Fibroblast of pulmonary artery (primary cell): Measurements from ENCODE around the gene MOCS3.

Experiments
- DNase-seq: peaks from one replicate; pipeline ENCODE4 v3.0.0-alpha.2; 2010; ENCODE audit warnings: low read depth
- H3K4me3 ChIP-seq: replicated peaks from 2 replicates; pipeline ENCODE4 v1.5.1; 2011; ENCODE audit warnings: low read depth, mild to moderate bottlenecking, control low read depth, low read length, moderate library complexity
- TF ChIP-seq, protein P1 (sequence below): IDR thresholded peaks from 2 replicates; pipeline ENCODE4 v1.5.1; 2011; ENCODE audit warnings: mild to moderate bottlenecking, control low read depth, low read length, inconsistent platforms; ENCODE audit errors: missing control alignments

MOCS3 gene

DNA sequence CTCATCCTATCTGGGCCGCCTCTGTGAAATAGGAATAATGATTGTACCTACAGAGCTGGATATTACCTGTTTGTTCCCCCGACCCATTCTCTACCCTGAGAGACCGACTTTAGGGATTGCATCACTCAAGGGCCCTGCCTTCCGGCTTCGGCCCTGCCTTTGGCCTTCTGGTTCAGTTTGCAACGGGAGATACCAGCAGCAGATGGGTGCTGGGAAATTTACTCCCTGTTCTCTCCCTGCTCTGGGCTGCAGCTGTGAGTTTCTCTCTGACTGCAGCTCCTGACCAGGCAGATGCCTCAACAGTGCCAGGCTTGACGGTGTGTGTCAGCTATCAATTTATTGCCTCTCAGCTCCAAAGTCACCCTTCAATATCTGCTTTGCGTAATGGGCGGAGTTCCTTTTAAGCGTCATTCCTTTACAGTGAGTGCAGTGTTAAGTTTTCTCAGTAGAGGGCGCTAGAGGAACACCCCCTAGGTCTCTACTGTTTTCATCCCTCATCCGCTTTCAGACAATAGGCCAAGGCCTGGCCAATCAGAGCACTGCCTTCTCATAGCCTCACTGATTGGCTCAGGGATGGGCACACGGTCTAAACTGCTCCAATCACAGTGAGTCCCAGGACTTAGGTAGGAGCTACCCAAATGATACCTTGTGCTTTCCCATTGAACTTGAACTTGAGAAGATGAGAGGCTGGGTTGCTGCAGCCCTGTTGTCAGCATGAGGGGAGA is 34.3 kb downstream of the MOCS3 start:
- H3K4me3 ChIP-seq, result no peak overlapping the region
- DNase-seq, result peak; percentile 82
- TF ChIP-seq, protein P1, sequence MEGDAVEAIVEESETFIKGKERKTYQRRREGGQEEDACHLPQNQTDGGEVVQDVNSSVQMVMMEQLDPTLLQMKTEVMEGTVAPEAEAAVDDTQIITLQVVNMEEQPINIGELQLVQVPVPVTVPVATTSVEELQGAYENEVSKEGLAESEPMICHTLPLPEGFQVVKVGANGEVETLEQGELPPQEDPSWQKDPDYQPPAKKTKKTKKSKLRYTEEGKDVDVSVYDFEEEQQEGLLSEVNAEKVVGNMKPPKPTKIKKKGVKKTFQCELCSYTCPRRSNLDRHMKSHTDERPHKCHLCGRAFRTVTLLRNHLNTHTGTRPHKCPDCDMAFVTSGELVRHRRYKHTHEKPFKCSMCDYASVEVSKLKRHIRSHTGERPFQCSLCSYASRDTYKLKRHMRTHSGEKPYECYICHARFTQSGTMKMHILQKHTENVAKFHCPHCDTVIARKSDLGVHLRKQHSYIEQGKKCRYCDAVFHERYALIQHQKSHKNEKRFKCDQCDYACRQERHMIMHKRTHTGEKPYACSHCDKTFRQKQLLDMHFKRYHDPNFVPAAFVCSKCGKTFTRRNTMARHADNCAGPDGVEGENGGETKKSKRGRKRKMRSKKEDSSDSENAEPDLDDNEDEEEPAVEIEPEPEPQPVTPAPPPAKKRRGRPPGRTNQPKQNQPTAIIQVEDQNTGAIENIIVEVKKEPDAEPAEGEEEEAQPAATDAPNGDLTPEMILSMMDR, result peak; percentile 77

DNA sequence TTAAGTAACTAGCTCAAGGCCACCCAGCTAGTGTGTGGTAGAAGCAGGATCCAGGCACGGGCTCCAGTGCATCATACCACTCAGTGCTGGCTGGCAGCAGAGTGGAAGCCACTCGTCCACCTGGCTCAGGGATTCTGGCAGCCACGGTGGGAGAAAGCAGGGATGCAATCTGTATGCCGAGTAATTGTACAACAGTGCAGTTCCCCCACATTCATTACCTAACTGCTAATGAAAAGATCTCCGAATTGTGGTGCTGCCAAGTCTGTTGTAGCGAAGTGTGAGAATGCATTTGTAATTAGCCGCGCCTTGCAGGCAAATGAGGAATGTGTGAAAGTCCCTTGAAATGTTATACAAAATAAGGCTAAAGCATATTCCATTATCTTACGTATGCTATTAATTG is 35.3 kb downstream of the MOCS3 start:
- TF ChIP-seq, protein P1, result no peak
- H3K4me3 ChIP-seq, result no peak overlapping the region
- DNase-seq, result no peak

DNA sequence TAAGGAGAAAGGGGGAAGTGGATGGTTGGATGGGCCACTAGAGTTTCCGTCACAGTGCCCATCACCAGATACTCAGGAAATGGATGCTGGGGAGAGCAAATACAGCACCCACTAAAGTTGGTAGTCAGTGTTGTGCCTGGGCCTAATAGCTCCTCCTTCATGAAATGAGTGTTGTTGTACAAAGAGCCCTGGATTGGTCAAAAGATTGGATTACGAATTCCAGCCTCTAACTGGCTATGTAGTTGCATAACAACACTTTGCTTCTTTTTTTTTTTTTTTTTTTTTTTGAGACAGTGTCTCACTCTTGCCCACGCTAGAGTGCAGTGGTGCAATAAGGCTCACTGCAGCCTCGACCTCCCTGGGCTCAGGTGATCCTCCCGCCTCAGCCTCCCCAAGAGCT is 36.9 kb downstream of the MOCS3 start:
- TF ChIP-seq, protein P1, result no peak
- no peak overlapping the region for H3K4me3 ChIP-seq
- DNase-seq, result peak; percentile 35

DNA sequence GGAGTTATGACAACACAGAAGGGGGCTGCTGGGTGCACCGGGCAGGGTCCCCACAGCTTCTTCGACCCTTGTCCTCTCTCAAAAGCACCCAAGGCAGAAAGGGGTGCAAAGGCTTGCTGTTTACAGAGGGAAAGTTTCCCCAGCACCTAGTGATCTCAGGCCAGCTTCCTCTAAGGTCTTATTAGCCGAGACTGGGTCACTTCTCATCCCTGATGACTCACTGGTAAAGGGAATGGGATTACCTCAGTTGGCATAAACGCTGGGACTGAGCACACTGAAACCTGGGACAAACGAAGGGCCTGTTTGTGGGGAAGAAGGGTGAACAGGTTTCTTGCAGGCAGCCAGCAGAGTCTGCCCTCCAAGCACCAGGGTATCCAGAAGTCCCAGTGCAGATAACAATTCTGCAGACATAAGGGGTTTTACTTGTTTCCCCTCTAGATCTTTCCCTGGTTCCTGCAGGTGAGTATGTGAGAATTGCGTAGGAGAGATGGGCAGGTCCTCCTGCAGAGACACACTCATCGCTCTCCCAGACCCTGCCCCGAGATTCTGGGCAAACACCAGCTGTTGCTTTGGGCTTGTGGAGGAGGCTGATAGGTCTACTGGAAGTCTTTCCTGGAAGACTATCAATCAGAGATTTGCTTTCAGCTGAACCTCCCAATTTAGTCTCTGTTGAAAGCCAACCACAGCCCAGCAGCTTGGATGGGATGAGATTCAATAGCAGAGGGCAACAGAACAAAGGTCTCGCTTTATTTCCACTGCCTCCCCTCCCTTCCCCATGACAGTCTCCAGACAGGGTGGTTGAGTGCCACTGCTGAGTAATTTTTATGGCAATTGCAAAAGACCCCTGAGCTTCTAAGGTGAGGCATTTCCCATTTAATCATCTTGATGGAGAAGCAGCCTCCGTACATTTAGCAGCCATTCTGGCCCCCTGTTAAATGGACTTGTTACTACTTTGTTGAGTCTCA is 38.6 kb downstream of the MOCS3 start:
- DNase-seq, result peak; percentile 39
- TF ChIP-seq, protein P1, result no peak
- H3K4me3 ChIP-seq, result no peak overlapping the region

DNA sequence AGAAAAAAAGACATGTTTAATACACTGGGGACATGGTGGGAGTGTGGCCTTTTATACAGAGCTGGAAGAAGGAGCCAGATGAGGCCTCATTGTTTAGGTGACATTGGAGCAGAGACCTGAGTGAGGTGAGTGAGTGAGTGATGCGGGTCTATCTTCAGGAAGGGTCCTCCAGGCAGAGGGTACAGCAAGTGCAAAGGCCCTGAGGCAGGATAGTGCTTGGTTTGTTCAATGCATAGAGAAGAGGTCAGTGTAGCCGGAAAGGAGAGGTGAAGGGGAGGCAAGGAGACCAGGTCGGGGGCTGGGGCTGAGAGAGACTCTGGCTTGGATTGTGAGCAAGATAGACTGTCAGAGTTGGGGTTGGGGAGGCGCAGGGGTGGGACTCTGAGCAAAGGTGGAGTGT is 40.7 kb downstream of the MOCS3 start:
- no peak for DNase-seq
- no peak overlapping the region for H3K4me3 ChIP-seq
- TF ChIP-seq, protein P1, result no peak

DNA sequence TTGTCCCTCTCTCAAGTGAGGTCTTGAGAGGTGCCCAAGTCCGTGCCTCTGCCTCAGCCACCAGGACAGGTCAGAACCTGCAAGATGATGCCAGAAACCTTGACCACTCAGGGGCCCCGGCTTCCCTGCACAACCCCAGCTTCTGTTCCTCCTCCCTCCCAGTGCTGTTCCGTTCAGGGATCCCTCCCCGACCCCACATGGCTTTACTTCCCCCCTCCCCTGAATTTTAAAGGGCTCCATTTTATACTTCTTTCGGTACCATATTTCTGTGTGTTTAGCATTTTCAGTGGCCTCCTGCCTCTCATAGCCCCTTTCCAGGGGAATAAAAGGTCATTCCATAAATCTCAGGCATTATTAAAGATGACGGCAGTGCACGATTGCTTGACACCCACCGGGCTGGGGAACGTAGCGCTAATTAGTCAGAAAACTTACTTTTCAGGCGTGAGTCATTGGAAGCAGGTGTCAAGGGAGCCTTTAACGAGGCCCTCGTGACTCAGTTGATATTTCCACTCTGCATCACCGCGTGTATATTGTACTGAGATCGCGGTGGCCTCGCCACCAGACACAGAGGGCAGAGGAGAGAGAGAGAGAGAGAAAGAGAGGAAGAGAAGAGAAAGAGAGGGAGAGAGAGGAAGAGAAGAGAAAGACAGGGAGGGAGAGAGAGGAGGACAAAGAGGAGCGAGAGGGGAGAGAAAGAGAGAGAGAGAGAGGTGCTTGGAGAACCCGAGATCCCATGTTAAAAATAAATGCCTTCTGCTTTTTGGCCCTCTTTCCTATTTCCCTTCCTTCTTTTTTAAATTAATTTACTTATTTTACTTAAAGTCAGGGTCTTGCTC is 43.0 kb downstream of the MOCS3 start:
- TF ChIP-seq, protein P1, result no peak
- no peak overlapping the region for H3K4me3 ChIP-seq
- DNase-seq, result no peak
